GM23338 (cell line): ENCODE measurements around the gene RTN4RL1. TPM values are rescaled to one million over a fixed set of nuclear protein-coding genes. Genes with fewer than 3 reads are reported as not detected.

Experiments
- ATAC-seq: fragments of 200-7000 bp; cut with Tn5 transposase; 3 replicates; pipeline ENCODE4 v1.9.1; 2020
- DNase-seq: peaks from one replicate; pipeline ENCODE4 v3.0.0-alpha.2; 2015; ENCODE audit warnings: low spot score
- H2AFZ ChIP-seq: fragments of 200-600 bp; sonication (generic); 2 replicates; pipeline ENCODE4 v1.8.0; 2016; ENCODE audit warnings: antibody characterized with exemption, mild to moderate bottlenecking, moderate library complexity
- H3F3A ChIP-seq: fragments of 200-600 bp; sonication (generic); replicated peaks from 2 replicates; pipeline ENCODE4 v1.8.0; 2017; ENCODE audit warnings: antibody characterized with exemption, mixed run types, low read depth
- H3K27ac ChIP-seq: fragments of 200-600 bp; sonication (generic); 2 replicates; pipeline ENCODE4 v1.6.1; 2016; ENCODE audit warnings: low read depth
- H3K27me3 ChIP-seq: fragments of 200-600 bp; sonication (generic); 2 replicates; pipeline ENCODE4 v1.8.0; 2016; ENCODE audit warnings: mild to moderate bottlenecking, mixed run types, moderate library complexity; ENCODE audit not compliant: insufficient read depth
- H3K36me3 ChIP-seq: fragments of 200-600 bp; sonication (generic); 2 replicates; pipeline ENCODE4 v1.8.0; 2016; ENCODE audit warnings: mild to moderate bottlenecking; ENCODE audit not compliant: insufficient read depth
- H3K4me1 ChIP-seq: fragments of 200-600 bp; sonication (generic); 2 replicates; pipeline ENCODE4 v1.8.0; 2016; ENCODE audit warnings: mild to moderate bottlenecking, moderate library complexity; ENCODE audit not compliant: insufficient read depth
- H3K4me2 ChIP-seq: fragments of 200-600 bp; sonication (generic); 2 replicates; pipeline ENCODE4 v1.7.1; 2017; ENCODE audit warnings: mixed run types
- H3K4me3 ChIP-seq: fragments of 200-600 bp; sonication (generic); 2 replicates; pipeline ENCODE4 v1.6.1; 2016; ENCODE audit warnings: mixed run types
- H3K79me2 ChIP-seq: fragments of 200-600 bp; sonication (generic); replicated peaks from 2 replicates; pipeline ENCODE4 v1.8.0; 2017; ENCODE audit warnings: mild to moderate bottlenecking; ENCODE audit not compliant: insufficient read depth
- H3K9me2 ChIP-seq: fragments of 200-600 bp; sonication (generic); 2 replicates; pipeline ENCODE4 v1.8.0; 2017; ENCODE audit not compliant: insufficient read depth
- H4K20me1 ChIP-seq: fragments of 200-600 bp; sonication (generic); replicated peaks from 2 replicates; pipeline ENCODE4 v1.8.0; 2017; ENCODE audit warnings: mild to moderate bottlenecking; ENCODE audit not compliant: insufficient read depth
- H3K27ac Mint-ChIP-seq: 2 replicates; pipeline ENCODE4 v1.8.0; 2020; ENCODE audit warnings: inconsistent platforms, mild to moderate bottlenecking, moderate library complexity, mixed read lengths
- H3K27me3 Mint-ChIP-seq: 3 replicates; pipeline ENCODE4 v1.8.0; 2022; ENCODE audit warnings: low read depth, mild to moderate bottlenecking, moderate library complexity, mixed read lengths, inconsistent platforms; ENCODE audit not compliant: insufficient read depth, poor library complexity
- H3K36me3 Mint-ChIP-seq: 3 replicates; pipeline ENCODE4 v1.8.0; 2021; ENCODE audit warnings: low read depth, mild to moderate bottlenecking, inconsistent platforms, moderate library complexity, mixed read lengths
- H3K4me1 Mint-ChIP-seq: 3 replicates; pipeline ENCODE4 v1.8.0; 2020; ENCODE audit warnings: mild to moderate bottlenecking, inconsistent platforms, mixed read lengths
- H3K4me3 Mint-ChIP-seq: 3 replicates; pipeline ENCODE4 v1.8.0; 2021; ENCODE audit warnings: moderate library complexity, mild to moderate bottlenecking, inconsistent platforms, mixed read lengths
- H3K9me3 Mint-ChIP-seq: 3 replicates; pipeline ENCODE4 v1.8.0; 2020; ENCODE audit warnings: moderate library complexity, mild to moderate bottlenecking, inconsistent platforms, mixed read lengths
- CREB1 ChIP-seq: fragments of 250-450 bp; sonication (Bioruptor Pico); IDR thresholded peaks from 2 replicates; pipeline ENCODE4 v1.5.0; 2020; ENCODE audit warnings: low read depth, mild to moderate bottlenecking, moderate library complexity
- EZH2 ChIP-seq: fragments of 200-600 bp; sonication (generic); IDR thresholded peaks from one replicate; pipeline ENCODE4 v1.8.0; 2017; ENCODE audit warnings: antibody characterized with exemption, mild to moderate bottlenecking, low read depth; ENCODE audit not compliant: unreplicated experiment
- EZH2phosphoT487 ChIP-seq: fragments of 200-600 bp; sonication (generic); IDR thresholded peaks from one replicate; pipeline ENCODE4 v1.8.1; 2018; ENCODE audit warnings: antibody characterized with exemption; ENCODE audit not compliant: unreplicated experiment
- JUNB ChIP-seq: IDR thresholded peaks from one replicate; pipeline ENCODE4 v1.6.1; 2016; ENCODE audit warnings: antibody characterized with exemption; ENCODE audit not compliant: unreplicated experiment
- NANOG ChIP-seq: IDR thresholded peaks from 2 replicates; pipeline ENCODE4 v1.6.1; 2016; ENCODE audit warnings: antibody characterized with exemption, borderline replicate concordance
- POLR2AphosphoS5 ChIP-seq: IDR thresholded peaks from 2 replicates; pipeline ENCODE4 v1.6.1; 2016; ENCODE audit warnings: antibody characterized with exemption, low read depth
- STAT1 ChIP-seq: IDR thresholded peaks from one replicate; pipeline ENCODE4 v1.6.1; 2016; ENCODE audit warnings: antibody characterized with exemption; ENCODE audit not compliant: unreplicated experiment
- ZNF114 ChIP-seq: fragments of 250-450 bp; sonication (Bioruptor Pico); IDR thresholded peaks from 2 replicates; pipeline ENCODE4 v1.5.0; 2020; ENCODE audit warnings: mild to moderate bottlenecking, moderate library complexity
- ZNF331 ChIP-seq: fragments of 250-450 bp; sonication (Bioruptor Pico); IDR thresholded peaks from 2 replicates; pipeline ENCODE4 v1.5.0; 2020; ENCODE audit warnings: low read depth, mild to moderate bottlenecking, moderate library complexity
- polyA plus RNA-seq: library from polyadenylated mRNA; unstranded; fragments of >200 nt; fragmentation: Nextera tagmentation; extraction: Ambion mirVana; gene quantifications from 2 replicates; pipeline ENCODE4 v1.2.1, GENCODE V29; 2016
- total RNA-seq: library from RNA; depleted of rRNA; stranded (reverse); fragments of >200 nt; shearing (Covaris generic); gene quantifications from 2 replicates; pipeline ENCODE4 v1.2.3, GENCODE V29; 2014
- TF ChIP-seq, protein P1 (sequence below): fragments of 250-450 bp; sonication (Bioruptor Pico); IDR thresholded peaks from 2 replicates; pipeline ENCODE4 v1.5.0; 2020; ENCODE audit warnings: mild to moderate bottlenecking, moderate library complexity
- TF ChIP-seq, protein P2 (sequence below): IDR thresholded peaks from 2 replicates; pipeline ENCODE4 v1.6.1; 2016; ENCODE audit warnings: antibody characterized with exemption
- TF ChIP-seq, protein P3 (sequence below), 2 experiments: fragments of 200-600 bp in 1 of 2; sonication (generic) in 1 of 2; conservative IDR thresholded peaks; 2 replicates each; pipeline versions ENCODE4 v1.5.1 to v1.6.1; 2016 to 2017; ENCODE audit warnings: antibody characterized with exemption in 2 of 2, low read depth in 2 of 2, mild to moderate bottlenecking in 2 of 2, moderate library complexity in 1 of 2
- TF ChIP-seq, protein P4 (sequence below): IDR thresholded peaks from one replicate; pipeline ENCODE4 v1.6.1; 2018; ENCODE audit warnings: antibody characterized with exemption; ENCODE audit not compliant: unreplicated experiment

RTN4RL1 gene
- total and polyA plus RNA-seq, 2 experiments from 2014 or later = 0.17 TPM; not detected in 1

DNA sequence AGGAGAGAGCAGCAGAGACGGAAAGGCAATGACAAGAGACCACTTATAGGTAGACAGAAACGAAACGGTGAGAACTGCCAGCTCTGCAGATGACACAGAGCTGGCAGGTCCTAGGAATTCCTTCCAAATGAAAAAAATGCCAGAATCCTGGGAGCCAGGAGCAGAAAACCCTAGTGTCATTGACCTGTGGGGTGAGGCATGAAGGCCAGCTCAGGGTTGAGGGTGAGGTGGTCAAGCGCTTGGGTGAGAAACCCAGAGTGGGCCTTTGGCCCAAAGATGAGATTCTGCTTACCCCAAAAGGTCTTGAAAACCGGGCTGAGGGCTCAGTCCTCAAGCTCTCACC is 39.0 kb upstream of the RTN4RL1 start:
- no peaks in the 10 kb centered on the region for H3K9me2 ChIP-seq
- H3K4me3 Mint-ChIP-seq = no peak overlapping the region; the same call in 2 of the 3 replicates
- no peak for DNase-seq
- H3K4me3 ChIP-seq = no peak overlapping the region
- H3F3A ChIP-seq = 0 out of 2 replicates have a peak, but pooled peaks cover 10% of the 10 kb centered on the region
- H3K4me2 ChIP-seq = no peak overlapping the region
- TF ChIP-seq, protein P1, sequence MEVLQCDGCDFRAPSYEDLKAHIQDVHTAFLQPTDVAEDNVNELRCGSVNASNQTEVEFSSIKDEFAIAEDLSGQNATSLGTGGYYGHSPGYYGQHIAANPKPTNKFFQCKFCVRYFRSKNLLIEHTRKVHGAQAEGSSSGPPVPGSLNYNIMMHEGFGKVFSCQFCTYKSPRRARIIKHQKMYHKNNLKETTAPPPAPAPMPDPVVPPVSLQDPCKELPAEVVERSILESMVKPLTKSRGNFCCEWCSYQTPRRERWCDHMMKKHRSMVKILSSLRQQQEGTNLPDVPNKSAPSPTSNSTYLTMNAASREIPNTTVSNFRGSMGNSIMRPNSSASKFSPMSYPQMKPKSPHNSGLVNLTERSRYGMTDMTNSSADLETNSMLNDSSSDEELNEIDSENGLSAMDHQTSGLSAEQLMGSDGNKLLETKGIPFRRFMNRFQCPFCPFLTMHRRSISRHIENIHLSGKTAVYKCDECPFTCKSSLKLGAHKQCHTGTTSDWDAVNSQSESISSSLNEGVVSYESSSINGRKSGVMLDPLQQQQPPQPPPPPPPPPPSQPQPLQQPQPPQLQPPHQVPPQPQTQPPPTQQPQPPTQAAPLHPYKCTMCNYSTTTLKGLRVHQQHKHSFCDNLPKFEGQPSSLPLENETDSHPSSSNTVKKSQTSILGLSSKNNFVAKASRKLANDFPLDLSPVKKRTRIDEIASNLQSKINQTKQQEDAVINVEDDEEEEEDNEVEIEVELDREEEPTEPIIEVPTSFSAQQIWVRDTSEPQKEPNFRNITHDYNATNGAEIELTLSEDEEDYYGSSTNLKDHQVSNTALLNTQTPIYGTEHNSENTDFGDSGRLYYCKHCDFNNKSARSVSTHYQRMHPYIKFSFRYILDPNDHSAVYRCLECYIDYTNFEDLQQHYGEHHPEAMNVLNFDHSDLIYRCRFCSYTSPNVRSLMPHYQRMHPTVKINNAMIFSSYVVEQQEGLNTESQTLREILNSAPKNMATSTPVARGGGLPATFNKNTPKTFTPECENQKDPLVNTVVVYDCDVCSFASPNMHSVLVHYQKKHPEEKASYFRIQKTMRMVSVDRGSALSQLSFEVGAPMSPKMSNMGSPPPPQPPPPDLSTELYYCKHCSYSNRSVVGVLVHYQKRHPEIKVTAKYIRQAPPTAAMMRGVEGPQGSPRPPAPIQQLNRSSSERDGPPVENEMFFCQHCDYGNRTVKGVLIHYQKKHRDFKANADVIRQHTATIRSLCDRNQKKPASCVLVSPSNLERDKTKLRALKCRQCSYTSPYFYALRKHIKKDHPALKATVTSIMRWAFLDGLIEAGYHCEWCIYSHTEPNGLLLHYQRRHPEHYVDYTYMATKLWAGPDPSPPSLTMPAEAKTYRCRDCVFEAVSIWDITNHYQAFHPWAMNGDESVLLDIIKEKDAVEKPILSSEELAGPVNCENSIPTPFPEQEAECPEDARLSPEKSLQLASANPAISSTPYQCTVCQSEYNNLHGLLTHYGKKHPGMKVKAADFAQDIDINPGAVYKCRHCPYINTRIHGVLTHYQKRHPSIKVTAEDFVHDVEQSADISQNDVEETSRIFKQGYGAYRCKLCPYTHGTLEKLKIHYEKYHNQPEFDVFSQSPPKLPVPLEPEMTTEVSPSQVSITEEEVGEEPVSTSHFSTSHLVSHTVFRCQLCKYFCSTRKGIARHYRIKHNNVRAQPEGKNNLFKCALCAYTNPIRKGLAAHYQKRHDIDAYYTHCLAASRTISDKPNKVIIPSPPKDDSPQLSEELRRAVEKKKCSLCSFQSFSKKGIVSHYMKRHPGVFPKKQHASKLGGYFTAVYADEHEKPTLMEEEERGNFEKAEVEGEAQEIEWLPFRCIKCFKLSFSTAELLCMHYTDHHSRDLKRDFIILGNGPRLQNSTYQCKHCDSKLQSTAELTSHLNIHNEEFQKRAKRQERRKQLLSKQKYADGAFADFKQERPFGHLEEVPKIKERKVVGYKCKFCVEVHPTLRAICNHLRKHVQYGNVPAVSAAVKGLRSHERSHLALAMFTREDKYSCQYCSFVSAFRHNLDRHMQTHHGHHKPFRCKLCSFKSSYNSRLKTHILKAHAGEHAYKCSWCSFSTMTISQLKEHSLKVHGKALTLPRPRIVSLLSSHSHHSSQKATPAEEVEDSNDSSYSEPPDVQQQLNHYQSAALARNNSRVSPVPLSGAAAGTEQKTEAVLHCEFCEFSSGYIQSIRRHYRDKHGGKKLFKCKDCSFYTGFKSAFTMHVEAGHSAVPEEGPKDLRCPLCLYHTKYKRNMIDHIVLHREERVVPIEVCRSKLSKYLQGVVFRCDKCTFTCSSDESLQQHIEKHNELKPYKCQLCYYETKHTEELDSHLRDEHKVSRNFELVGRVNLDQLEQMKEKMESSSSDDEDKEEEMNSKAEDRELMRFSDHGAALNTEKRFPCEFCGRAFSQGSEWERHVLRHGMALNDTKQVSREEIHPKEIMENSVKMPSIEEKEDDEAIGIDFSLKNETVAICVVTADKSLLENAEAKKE (CRISPR knock-in tag) = no peak
- TF ChIP-seq JUNB (no peak), ZNF331 (CRISPR knock-in tag) (no peak), EZH2phosphoT487 (no peak), STAT1 (no peak), EZH2 (no peak), NANOG (no peak), ZNF114 (CRISPR knock-in tag) (no peak), CREB1 (CRISPR knock-in tag) (no peak), POLR2AphosphoS5 (no peak)
- TF ChIP-seq, protein P2, sequence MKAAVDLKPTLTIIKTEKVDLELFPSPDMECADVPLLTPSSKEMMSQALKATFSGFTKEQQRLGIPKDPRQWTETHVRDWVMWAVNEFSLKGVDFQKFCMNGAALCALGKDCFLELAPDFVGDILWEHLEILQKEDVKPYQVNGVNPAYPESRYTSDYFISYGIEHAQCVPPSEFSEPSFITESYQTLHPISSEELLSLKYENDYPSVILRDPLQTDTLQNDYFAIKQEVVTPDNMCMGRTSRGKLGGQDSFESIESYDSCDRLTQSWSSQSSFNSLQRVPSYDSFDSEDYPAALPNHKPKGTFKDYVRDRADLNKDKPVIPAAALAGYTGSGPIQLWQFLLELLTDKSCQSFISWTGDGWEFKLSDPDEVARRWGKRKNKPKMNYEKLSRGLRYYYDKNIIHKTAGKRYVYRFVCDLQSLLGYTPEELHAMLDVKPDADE = no peak
- TF ChIP-seq, protein P3, sequence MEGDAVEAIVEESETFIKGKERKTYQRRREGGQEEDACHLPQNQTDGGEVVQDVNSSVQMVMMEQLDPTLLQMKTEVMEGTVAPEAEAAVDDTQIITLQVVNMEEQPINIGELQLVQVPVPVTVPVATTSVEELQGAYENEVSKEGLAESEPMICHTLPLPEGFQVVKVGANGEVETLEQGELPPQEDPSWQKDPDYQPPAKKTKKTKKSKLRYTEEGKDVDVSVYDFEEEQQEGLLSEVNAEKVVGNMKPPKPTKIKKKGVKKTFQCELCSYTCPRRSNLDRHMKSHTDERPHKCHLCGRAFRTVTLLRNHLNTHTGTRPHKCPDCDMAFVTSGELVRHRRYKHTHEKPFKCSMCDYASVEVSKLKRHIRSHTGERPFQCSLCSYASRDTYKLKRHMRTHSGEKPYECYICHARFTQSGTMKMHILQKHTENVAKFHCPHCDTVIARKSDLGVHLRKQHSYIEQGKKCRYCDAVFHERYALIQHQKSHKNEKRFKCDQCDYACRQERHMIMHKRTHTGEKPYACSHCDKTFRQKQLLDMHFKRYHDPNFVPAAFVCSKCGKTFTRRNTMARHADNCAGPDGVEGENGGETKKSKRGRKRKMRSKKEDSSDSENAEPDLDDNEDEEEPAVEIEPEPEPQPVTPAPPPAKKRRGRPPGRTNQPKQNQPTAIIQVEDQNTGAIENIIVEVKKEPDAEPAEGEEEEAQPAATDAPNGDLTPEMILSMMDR (conservative IDR thresholded peaks at IDR 0.05; ENCODE audit: low read depth in 2 of 2) = no peak
- TF ChIP-seq, protein P4, sequence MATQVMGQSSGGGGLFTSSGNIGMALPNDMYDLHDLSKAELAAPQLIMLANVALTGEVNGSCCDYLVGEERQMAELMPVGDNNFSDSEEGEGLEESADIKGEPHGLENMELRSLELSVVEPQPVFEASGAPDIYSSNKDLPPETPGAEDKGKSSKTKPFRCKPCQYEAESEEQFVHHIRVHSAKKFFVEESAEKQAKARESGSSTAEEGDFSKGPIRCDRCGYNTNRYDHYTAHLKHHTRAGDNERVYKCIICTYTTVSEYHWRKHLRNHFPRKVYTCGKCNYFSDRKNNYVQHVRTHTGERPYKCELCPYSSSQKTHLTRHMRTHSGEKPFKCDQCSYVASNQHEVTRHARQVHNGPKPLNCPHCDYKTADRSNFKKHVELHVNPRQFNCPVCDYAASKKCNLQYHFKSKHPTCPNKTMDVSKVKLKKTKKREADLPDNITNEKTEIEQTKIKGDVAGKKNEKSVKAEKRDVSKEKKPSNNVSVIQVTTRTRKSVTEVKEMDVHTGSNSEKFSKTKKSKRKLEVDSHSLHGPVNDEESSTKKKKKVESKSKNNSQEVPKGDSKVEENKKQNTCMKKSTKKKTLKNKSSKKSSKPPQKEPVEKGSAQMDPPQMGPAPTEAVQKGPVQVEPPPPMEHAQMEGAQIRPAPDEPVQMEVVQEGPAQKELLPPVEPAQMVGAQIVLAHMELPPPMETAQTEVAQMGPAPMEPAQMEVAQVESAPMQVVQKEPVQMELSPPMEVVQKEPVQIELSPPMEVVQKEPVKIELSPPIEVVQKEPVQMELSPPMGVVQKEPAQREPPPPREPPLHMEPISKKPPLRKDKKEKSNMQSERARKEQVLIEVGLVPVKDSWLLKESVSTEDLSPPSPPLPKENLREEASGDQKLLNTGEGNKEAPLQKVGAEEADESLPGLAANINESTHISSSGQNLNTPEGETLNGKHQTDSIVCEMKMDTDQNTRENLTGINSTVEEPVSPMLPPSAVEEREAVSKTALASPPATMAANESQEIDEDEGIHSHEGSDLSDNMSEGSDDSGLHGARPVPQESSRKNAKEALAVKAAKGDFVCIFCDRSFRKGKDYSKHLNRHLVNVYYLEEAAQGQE = no peak
- H3K4me1 ChIP-seq = peaks cover 29% of the 10 kb centered on the region
- no peaks in the 10 kb centered on the region for H3K9me3 Mint-ChIP-seq
- no peaks in the 10 kb centered on the region for H3K36me3 ChIP-seq
- H3K27me3 ChIP-seq = peaks cover 19% of the 10 kb centered on the region
- no peaks in the 10 kb centered on the region for H3K79me2 ChIP-seq
- H3K36me3 Mint-ChIP-seq = peaks cover 15% of the 10 kb centered on the region
- H3K27ac ChIP-seq = no peak overlapping the region
- ATAC-seq = no peak
- no peak overlapping the region for H3K27ac Mint-ChIP-seq
- H4K20me1 ChIP-seq = no peaks in the 10 kb centered on the region; the same call in none of the 2 replicates
- H3K4me1 Mint-ChIP-seq = peaks cover 54% of the 10 kb centered on the region
- no peak overlapping the region for H2AFZ ChIP-seq
- peaks cover 45% of the 10 kb centered on the region for H3K27me3 Mint-ChIP-seq
